Purkinje cell (primary cell): ENCODE results near the gene CACTIN. TPM values are rescaled to one million over a fixed set of nuclear protein-coding genes. Genes with fewer than 3 reads are reported as not detected.

Source experiments
- polyA plus RNA-seq: library from polyadenylated mRNA; unstranded; fragments of >200 nt; fragmentation: Nextera tagmentation; gene quantifications from 2 replicates; pipeline ENCODE4 v1.2.1, GENCODE V29; 2014

CACTIN gene
- polyA plus RNA-seq = 0.78 and 3.6 TPM in 2 replicates

GRCh38 chr19:3626473-3627350 is at the start of gene CACTIN:
CACTIN (minus strand) TSS chr19:3626790; CDS start chr19:3626762, 28 bp downstream.

GRCh38 chr19:3606690-3607289 is 19.8 kb downstream of the CACTIN start, which contains the start of gene TBXA2R:
TBXA2R (minus strand) TSS chr19:3606875; CDS start chr19:3600634, 6,241 bp downstream.

GRCh38 chr19:3585301-3586126 is 41.1 kb downstream of the CACTIN start, which contains the start of gene GIPC3:
GIPC3 (plus strand) TSS chr19:3585478; CDS start chr19:3585598, 120 bp downstream.

GRCh38 chr19:3572855-3573161 is 53.8 kb downstream of the CACTIN start, which contains the start of gene HMG20B:
HMG20B (plus strand) TSS chr19:3572944; CDS start chr19:3573310, 366 bp downstream.

Other genes with a start within 250 kb of the CACTIN start
- 3.3 TPM in 1 of 2 replicates, not detected in the other for gene SMIM24, start 146.3 kb downstream of the CACTIN start, polyA plus RNA-seq
- not detected in 2 replicates for gene SMIM44, start 143.3 kb downstream of the CACTIN start, polyA plus RNA-seq
- gene DOHH, start 126.1 kb downstream of the CACTIN start, polyA plus RNA-seq = 0.27 and 0.31 TPM in 2 replicates
- gene FZR1, start 120.5 kb downstream of the CACTIN start, polyA plus RNA-seq = 0.38 and 1.2 TPM in 2 replicates
- gene TEKTIP1, start 87.6 kb downstream of the CACTIN start, polyA plus RNA-seq = not detected in 2 replicates
- gene MFSD12, start 69.2 kb downstream of the CACTIN start, polyA plus RNA-seq = 1.3 and 2.6 TPM in 2 replicates
- gene HMG20B, start 53.8 kb downstream of the CACTIN start, polyA plus RNA-seq = 0.35 and 1.9 TPM in 2 replicates
- gene GIPC3, start 41.3 kb downstream of the CACTIN start, polyA plus RNA-seq = not detected in 2 replicates
- gene TBXA2R, start 19.9 kb downstream of the CACTIN start, polyA plus RNA-seq = not detected in 2 replicates
- 2.9 and 6.6 TPM in 2 replicates for gene PIP5K1C, start 73.7 kb upstream of the CACTIN start, polyA plus RNA-seq
- not detected in 2 replicates for gene TJP3, start 81.6 kb upstream of the CACTIN start, polyA plus RNA-seq
- 0.35 TPM in 2 replicates for gene APBA3, start 134.9 kb upstream of the CACTIN start, polyA plus RNA-seq
- 26.8 and 57.2 TPM in 2 replicates for gene MRPL54, start 135.9 kb upstream of the CACTIN start, polyA plus RNA-seq
- gene RAX2, start 145.4 kb upstream of the CACTIN start, polyA plus RNA-seq = not detected in 2 replicates
- 0.34 TPM in 1 of 2 replicates, not detected in the other for gene MATK, start 159.6 kb upstream of the CACTIN start, polyA plus RNA-seq
- gene ZFR2, start 242.2 kb upstream of the CACTIN start, polyA plus RNA-seq = 0.51 and 2.8 TPM in 2 replicates